ENCODE results near the gene SGF29. TPM values are rescaled to one million over a fixed set of nuclear protein-coding genes. Genes with fewer than 3 reads are reported as not detected.
"Not testable (repeated sequence)": the region's sequence is repeated elsewhere in the genome, so short reads cannot be mapped to it uniquely, and the experiment has no call there.

The SGF29 gene
- total RNA-seq, 1 experiment from 2014 or later, result 17.2 TPM

- in situ Hi-C loops (cut with HindIII; ENCODE audit: low pct_unique_long_range_greater_than_20kb, low sequenced_read_pairs), result no loop called here
These were observed 35.3 kb downstream of the SGF29 start for GRCh38 chr16:28589069-28589468.

GRCh38 chr16:28589930-28590329, 36.2 kb downstream of the SGF29 start:
- in situ Hi-C loops (cut with HindIII; ENCODE audit: low pct_unique_long_range_greater_than_20kb, low sequenced_read_pairs), result no loop called here
- DNase-seq (ENCODE audit: low read depth), result no peak

More at GRCh38 chr16:28589069-28589468, 35.3 kb downstream of the SGF29 start:
- no peak for DNase-seq (ENCODE audit: low read depth)

- no peak for DNase-seq (ENCODE audit: low read depth)
- in situ Hi-C loops (cut with HindIII; ENCODE audit: low pct_unique_long_range_greater_than_20kb, low sequenced_read_pairs), result no loop called here
These were observed 36.9 kb downstream of the SGF29 start for GRCh38 chr16:28590384-28591340.

- no peak for DNase-seq (ENCODE audit: low read depth)
- in situ Hi-C loops (cut with HindIII; ENCODE audit: low pct_unique_long_range_greater_than_20kb, low sequenced_read_pairs), result no loop called here
These were observed 37.6 kb downstream of the SGF29 start for GRCh38 chr16:28591355-28591754.

- in situ Hi-C loops (cut with HindIII; ENCODE audit: low pct_unique_long_range_greater_than_20kb, low sequenced_read_pairs), result no loop called here
- DNase-seq (ENCODE audit: low read depth), result no peak
These were observed 38.8 kb downstream of the SGF29 start for GRCh38 chr16:28592511-28592910.

- in situ Hi-C loops (cut with HindIII; ENCODE audit: low pct_unique_long_range_greater_than_20kb, low sequenced_read_pairs), result no loop called here
- no peak for DNase-seq (ENCODE audit: low read depth)
These were observed 39.3 kb downstream of the SGF29 start for GRCh38 chr16:28592979-28593553.

- DNase-seq (ENCODE audit: low read depth); in situ Hi-C loops (cut with HindIII; ENCODE audit: low pct_unique_long_range_greater_than_20kb, low sequenced_read_pairs): not testable (repeated sequence)
These were observed 41.7 kb downstream of the SGF29 start for GRCh38 chr16:28595451-28595850.

- no peak for DNase-seq (ENCODE audit: low read depth)
- in situ Hi-C loops (cut with HindIII; ENCODE audit: low pct_unique_long_range_greater_than_20kb, low sequenced_read_pairs), result no loop called here
These were observed 42.5 kb downstream of the SGF29 start for GRCh38 chr16:28596115-28596630.

GRCh38 chr16:28596840-28597691, 43.3 kb downstream of the SGF29 start, which contains the start of gene SULT1A2:
TSS of gene SULT1A2 (minus strand) at chr16:28597050. CDS start at chr16:28595930, 1,120 bp downstream.
- in situ Hi-C loops (cut with HindIII; ENCODE audit: low pct_unique_long_range_greater_than_20kb, low sequenced_read_pairs), result no loop called here
- DNase-seq (ENCODE audit: low read depth), result no peak

GRCh38 chr16:28597692-28598261, 44.1 kb downstream of the SGF29 start:
- in situ Hi-C loops (cut with HindIII; ENCODE audit: low pct_unique_long_range_greater_than_20kb, low sequenced_read_pairs), result no loop called here
- DNase-seq (ENCODE audit: low read depth), result no peak

- in situ Hi-C loops (cut with HindIII; ENCODE audit: low pct_unique_long_range_greater_than_20kb, low sequenced_read_pairs); DNase-seq (ENCODE audit: low read depth): not testable (repeated sequence)
These were observed 45.9 kb downstream of the SGF29 start for GRCh38 chr16:28599377-28600285.

- in situ Hi-C loops (cut with HindIII; ENCODE audit: low pct_unique_long_range_greater_than_20kb, low sequenced_read_pairs); DNase-seq (ENCODE audit: low read depth): not testable (repeated sequence)
These were observed 47.2 kb downstream of the SGF29 start for GRCh38 chr16:28600965-28601364.

GRCh38 chr16:28601589-28601988, 47.9 kb downstream of the SGF29 start:
- DNase-seq (ENCODE audit: low read depth); in situ Hi-C loops (cut with HindIII; ENCODE audit: low pct_unique_long_range_greater_than_20kb, low sequenced_read_pairs): not testable (repeated sequence)

- in situ Hi-C loops (cut with HindIII; ENCODE audit: low pct_unique_long_range_greater_than_20kb, low sequenced_read_pairs); DNase-seq (ENCODE audit: low read depth): not testable (repeated sequence)
These were observed 48.3 kb downstream of the SGF29 start for GRCh38 chr16:28602062-28602461.

- in situ Hi-C loops (cut with HindIII; ENCODE audit: low pct_unique_long_range_greater_than_20kb, low sequenced_read_pairs), result no loop called here
- peak; percentile 33 for DNase-seq (ENCODE audit: low read depth)
These were observed 48.8 kb downstream of the SGF29 start for GRCh38 chr16:28602529-28602928.

- DNase-seq (ENCODE audit: low read depth), result no peak
- in situ Hi-C loops (cut with HindIII; ENCODE audit: low pct_unique_long_range_greater_than_20kb, low sequenced_read_pairs), result no loop called here
These were observed 49.9 kb downstream of the SGF29 start for GRCh38 chr16:28603381-28604185.

All from Caki2 (cell line).